Erythroblast (primary cell): ENCODE data around the gene PC.

Source experiments
- GATA1 ChIP-seq: IDR thresholded peaks from 2 replicates; pipeline ENCODE4 v1.6.1; 2011; ENCODE audit warnings: low read depth, mild to moderate bottlenecking, control low read depth, low read length, moderate library complexity
- POLR2A ChIP-seq: IDR thresholded peaks from 2 replicates; pipeline ENCODE4 v1.6.1; 2011; ENCODE audit warnings: mild to moderate bottlenecking, low read length

DNA sequence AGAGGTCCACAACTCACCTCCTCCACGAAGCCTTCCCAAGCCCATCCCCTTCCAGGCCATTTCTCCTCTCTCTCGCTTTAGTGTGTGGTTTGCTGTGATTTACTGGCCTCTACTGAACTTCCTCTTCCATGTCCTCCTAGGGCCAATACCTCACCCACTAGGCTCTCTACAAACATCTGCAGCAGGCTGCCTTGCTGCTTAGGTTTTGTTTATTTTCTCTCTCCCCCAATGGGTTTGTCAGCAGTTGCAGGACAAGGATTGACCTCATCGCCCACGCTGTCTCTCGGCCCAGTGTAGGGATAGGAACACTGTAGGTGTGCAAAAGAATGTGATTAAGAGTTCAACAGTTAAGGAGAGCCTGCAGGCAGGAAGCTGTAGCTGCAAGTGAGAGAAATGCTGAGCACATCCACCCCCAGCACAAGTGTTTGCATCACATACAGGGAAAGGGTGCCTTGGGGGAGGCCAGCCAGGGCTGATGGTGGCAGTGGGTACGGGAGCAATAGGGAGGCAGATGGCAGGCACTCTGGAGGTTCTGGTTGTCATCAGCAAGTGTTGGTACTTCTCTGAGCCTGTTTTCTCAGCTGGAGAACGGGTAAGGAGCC lies 1.4 kb downstream of the PC start:
- TF ChIP-seq GATA1 (no peak), POLR2A (no peak)
